SU-DHL-6 (cell line): ENCODE measurements around the gene PITPNC1.

Source experiments
- H2AFZ ChIP-seq: fragments of 200-600 bp; sonication (generic); 2 replicates; pipeline ENCODE4 v1.6.1; 2014; ENCODE audit warnings: low read depth, mild to moderate bottlenecking, moderate library complexity, mixed read lengths, antibody characterized with exemption, low read length; ENCODE audit not compliant: severe bottlenecking
- H3F3A ChIP-seq: fragments of 200-600 bp; shearing (Covaris generic); 2 replicates; pipeline ENCODE4 v1.6.0; 2016; ENCODE audit warnings: antibody characterized with exemption, mild to moderate bottlenecking; ENCODE audit not compliant: insufficient read depth
- H3K27ac ChIP-seq: fragments of 200-600 bp; sonication (generic); 2 replicates; pipeline ENCODE4 v1.5.1; 2016; ENCODE audit warnings: low read depth, mild to moderate bottlenecking, low read length, moderate library complexity, mixed read lengths
- H3K27me3 ChIP-seq: fragments of 200-600 bp; sonication (generic), shearing (Covaris generic); 2 replicates; pipeline ENCODE4 v1.6.0; 2014; ENCODE audit warnings: mild to moderate bottlenecking, low read length
- H3K36me3 ChIP-seq: fragments of 200-600 bp; sonication (generic); 2 replicates; pipeline ENCODE4 v1.6.1; 2014; ENCODE audit warnings: mild to moderate bottlenecking, low read length, mixed read lengths
- H3K4me2 ChIP-seq: fragments of 300-600, 200-600 bp; shearing (Covaris generic), sonication (generic); 2 replicates; pipeline ENCODE4 v1.6.0; 2014; ENCODE audit warnings: low read length, low read depth, mild to moderate bottlenecking; ENCODE audit not compliant: poor library complexity, severe bottlenecking
- H3K4me3 ChIP-seq: fragments of 200-600 bp; sonication (generic); 2 replicates; pipeline ENCODE4 v1.5.1; 2014; ENCODE audit warnings: antibody characterized with exemption, low read length, mild to moderate bottlenecking, mixed read lengths; ENCODE audit not compliant: insufficient read depth, poor library complexity, severe bottlenecking
- H3K79me2 ChIP-seq: fragments of 200-600 bp; sonication (generic); 2 replicates; pipeline ENCODE4 v1.6.1; 2014; ENCODE audit warnings: mild to moderate bottlenecking, low read length, moderate library complexity; ENCODE audit not compliant: insufficient read depth
- H3K9ac ChIP-seq: fragments of 200-600 bp; sonication (generic); 2 replicates; pipeline ENCODE4 v1.7.0; 2014; ENCODE audit warnings: mild to moderate bottlenecking, low read length
- H3K9me2 ChIP-seq: fragments of 200-600 bp; sonication (generic); replicated peaks from 2 replicates; pipeline ENCODE4 v1.6.1; 2014; ENCODE audit warnings: low read length; ENCODE audit not compliant: insufficient read depth
- H3K9me3 ChIP-seq: fragments of 200-600 bp; sonication (generic); 2 replicates; pipeline ENCODE4 v1.6.1; 2014; ENCODE audit warnings: low read length, mixed read lengths; ENCODE audit not compliant: insufficient read depth
- H4K20me1 ChIP-seq: fragments of 200-600 bp; sonication (generic); 2 replicates; pipeline ENCODE4 v1.6.1; 2014; ENCODE audit warnings: low read depth, mild to moderate bottlenecking, antibody characterized with exemption, low read length, moderate library complexity, mixed read lengths
- EZH2phosphoT487 ChIP-seq: fragments of 200-600 bp; sonication (generic), shearing (Covaris generic); conservative IDR thresholded peaks from 2 replicates; pipeline ENCODE4 v1.6.1; 2018; ENCODE audit warnings: mild to moderate bottlenecking, antibody characterized with exemption, low read length, moderate library complexity, mixed read lengths
- TF ChIP-seq, protein P1 (sequence below): fragments of 200-600 bp; sonication (generic); IDR thresholded peaks from one replicate; pipeline ENCODE4 v1.5.1; 2017; ENCODE audit warnings: antibody characterized with exemption, mild to moderate bottlenecking, low read length, moderate library complexity; ENCODE audit not compliant: insufficient read depth, poor library complexity, severe bottlenecking

PITPNC1 gene

GRCh38 chr17:67467500-67468455 is 90.7 kb downstream of the PITPNC1 start:
- no peaks in the 10 kb centered on the region for H3K9me2 ChIP-seq
- H3K27me3 ChIP-seq, result no peaks in the 10 kb centered on the region
- no peaks in the 10 kb centered on the region for H3F3A ChIP-seq
- no peak overlapping the region for H3K27ac ChIP-seq
- H3K79me2 ChIP-seq, result no peaks in the 10 kb centered on the region
- no peaks in the 10 kb centered on the region for H3K36me3 ChIP-seq
- no peaks in the 10 kb centered on the region for H3K9me3 ChIP-seq
- H3K4me3 ChIP-seq, result no peak overlapping the region
- H4K20me1 ChIP-seq, result no peaks in the 10 kb centered on the region
- no peak for TF ChIP-seq EZH2phosphoT487
- TF ChIP-seq, protein P1, sequence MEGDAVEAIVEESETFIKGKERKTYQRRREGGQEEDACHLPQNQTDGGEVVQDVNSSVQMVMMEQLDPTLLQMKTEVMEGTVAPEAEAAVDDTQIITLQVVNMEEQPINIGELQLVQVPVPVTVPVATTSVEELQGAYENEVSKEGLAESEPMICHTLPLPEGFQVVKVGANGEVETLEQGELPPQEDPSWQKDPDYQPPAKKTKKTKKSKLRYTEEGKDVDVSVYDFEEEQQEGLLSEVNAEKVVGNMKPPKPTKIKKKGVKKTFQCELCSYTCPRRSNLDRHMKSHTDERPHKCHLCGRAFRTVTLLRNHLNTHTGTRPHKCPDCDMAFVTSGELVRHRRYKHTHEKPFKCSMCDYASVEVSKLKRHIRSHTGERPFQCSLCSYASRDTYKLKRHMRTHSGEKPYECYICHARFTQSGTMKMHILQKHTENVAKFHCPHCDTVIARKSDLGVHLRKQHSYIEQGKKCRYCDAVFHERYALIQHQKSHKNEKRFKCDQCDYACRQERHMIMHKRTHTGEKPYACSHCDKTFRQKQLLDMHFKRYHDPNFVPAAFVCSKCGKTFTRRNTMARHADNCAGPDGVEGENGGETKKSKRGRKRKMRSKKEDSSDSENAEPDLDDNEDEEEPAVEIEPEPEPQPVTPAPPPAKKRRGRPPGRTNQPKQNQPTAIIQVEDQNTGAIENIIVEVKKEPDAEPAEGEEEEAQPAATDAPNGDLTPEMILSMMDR, result no peak
- no peak overlapping the region for H3K4me2 ChIP-seq
- H3K9ac ChIP-seq, result no peak overlapping the region
- H2AFZ ChIP-seq, result no peak overlapping the region

- H4K20me1 ChIP-seq, result no peaks in the 10 kb centered on the region
- no peaks in the 10 kb centered on the region for H3K9me2 ChIP-seq
- H3K79me2 ChIP-seq, result no peaks in the 10 kb centered on the region
- no peaks in the 10 kb centered on the region for H3K9me3 ChIP-seq
- TF ChIP-seq, protein P1, result no peak
- no peak for TF ChIP-seq EZH2phosphoT487
- H3K27me3 ChIP-seq, result no peaks in the 10 kb centered on the region
- H3K9ac ChIP-seq, result no peak overlapping the region
- H3K36me3 ChIP-seq, result no peaks in the 10 kb centered on the region
- H3K27ac ChIP-seq, result no peak overlapping the region
- no peak overlapping the region for H3K4me2 ChIP-seq
- H2AFZ ChIP-seq, result no peak overlapping the region
- H3F3A ChIP-seq, result no peaks in the 10 kb centered on the region
- H3K4me3 ChIP-seq, result no peak overlapping the region
These were observed 92.3 kb downstream of the PITPNC1 start for GRCh38 chr17:67469208-67469980.

- H3K4me3 ChIP-seq, result no peak overlapping the region
- no peak overlapping the region for H3K27ac ChIP-seq
- H3K79me2 ChIP-seq, result no peaks in the 10 kb centered on the region
- H3K9ac ChIP-seq, result no peak overlapping the region
- no peaks in the 10 kb centered on the region for H3K36me3 ChIP-seq
- no peaks in the 10 kb centered on the region for H4K20me1 ChIP-seq
- no peak overlapping the region for H2AFZ ChIP-seq
- no peaks in the 10 kb centered on the region for H3K27me3 ChIP-seq
- no peak overlapping the region for H3K4me2 ChIP-seq
- H3K9me3 ChIP-seq, result no peaks in the 10 kb centered on the region
- no peaks in the 10 kb centered on the region for H3K9me2 ChIP-seq
- no peak for TF ChIP-seq EZH2phosphoT487
- TF ChIP-seq, protein P1, result no peak
- no peaks in the 10 kb centered on the region for H3F3A ChIP-seq
These were observed 93.1 kb downstream of the PITPNC1 start for GRCh38 chr17:67470163-67470562.
